Lung (tissue), 12 donors: ENCODE results near the gene FAXDC2. TPM values are rescaled to one million over a fixed set of nuclear protein-coding genes. Genes with fewer than 3 reads are reported as not detected.
A peak's percentile ranks its signal among the peaks of the same experiment; 100 is the strongest.

ENCODE experiments used
- ATAC-seq: fragments of 200-7000 bp; cut with Tn5 transposase; one replicate; pipeline ENCODE4 v1.9.1; 2020; ENCODE audit warnings: moderate number of reproducible peaks; ENCODE audit not compliant: insufficient read depth, low FRiP score
- DNase-seq, 3 donors: peaks; one replicate each; pipeline ENCODE4 v3.0.0-alpha.2; 2013 to 2017
- H3K27ac ChIP-seq, 2 donors: one replicate each; pipeline ENCODE4 v1.5.1; 2013; ENCODE audit warnings: mild to moderate bottlenecking in 2 of 2, moderate library complexity in 2 of 2, control low read depth in 1 of 2, inconsistent platforms in 1 of 2, low read depth in 1 of 2, low read length in 1 of 2
- H3K27me3 ChIP-seq, 3 donors: one replicate each; pipeline ENCODE4 v1.5.1; 2013; ENCODE audit warnings: low read length in 2 of 3; ENCODE audit not compliant: control insufficient read depth in 3 of 3, insufficient read depth in 3 of 3
- H3K36me3 ChIP-seq, 4 donors: one replicate each; pipeline ENCODE4 v1.5.1; 2013; ENCODE audit warnings: low read length in 4 of 4, mild to moderate bottlenecking in 1 of 4, moderate library complexity in 1 of 4; ENCODE audit not compliant: control insufficient read depth in 4 of 4, insufficient read depth in 4 of 4
- H3K4me1 ChIP-seq, 5 donors: one replicate each; pipeline ENCODE4 v1.5.1; 2013; ENCODE audit warnings: low read length in 5 of 5, mild to moderate bottlenecking in 2 of 5, moderate library complexity in 1 of 5; ENCODE audit not compliant: control insufficient read depth in 5 of 5, insufficient read depth in 5 of 5
- H3K4me3 ChIP-seq: one replicate; pipeline ENCODE4 v1.5.1; 2013; ENCODE audit warnings: mild to moderate bottlenecking, control low read depth, moderate library complexity
- H3K9ac ChIP-seq, 2 donors: one replicate each; pipeline ENCODE4 v1.5.1; 2013; ENCODE audit warnings: low read length in 2 of 2, control low read depth in 1 of 2; ENCODE audit not compliant: insufficient read depth in 1 of 2
- H3K9me3 ChIP-seq, 4 donors: one replicate each; pipeline ENCODE4 v1.5.1; 2013; ENCODE audit warnings: low read length in 3 of 4, mild to moderate bottlenecking in 1 of 4, moderate library complexity in 1 of 4; ENCODE audit not compliant: control insufficient read depth in 4 of 4, insufficient read depth in 3 of 4
- WGBS, 2 donors: extraction: QIAGEN DNeasy Blood & Tissue Kit; methylation state at CpG; one replicate each; pipeline ENCODE4 v1.1.7; 2013; 5-methylcytosine and 5-hydroxymethylcytosine counted together
- polyA plus RNA-seq, 2 donors: library from polyadenylated mRNA; stranded (reverse); fragments of 200-250 nt; gene quantifications; one replicate each; pipeline ENCODE4 v1.2.1, GENCODE V29; 2013
- total RNA-seq, 2 donors: library from RNA; depleted of rRNA in 1 of 2; stranded (reverse); fragments of >200 nt in 1 of 2; gene quantifications; one replicate each; pipeline ENCODE4 v1.2.1, GENCODE V29; 2014 to 2021
- TF ChIP-seq, protein P1 (sequence below): IDR thresholded peaks from 2 replicates; pipeline ENCODE4 v1.5.1; 2012; ENCODE audit warnings: mild to moderate bottlenecking; ENCODE audit errors: control extremely low read depth, extremely low read depth
- donor health status: control.
- donor health status: control.
- donor health status: Bipolar disorder and iron deficiency.
- donor health status: healthy.
- donor health status: DM: yes; HTN: yes; CAD: no.

The FAXDC2 gene
- total and polyA plus RNA-seq, 4 donors, result 11.1 to 37.5 (median 17.1) TPM

DNA sequence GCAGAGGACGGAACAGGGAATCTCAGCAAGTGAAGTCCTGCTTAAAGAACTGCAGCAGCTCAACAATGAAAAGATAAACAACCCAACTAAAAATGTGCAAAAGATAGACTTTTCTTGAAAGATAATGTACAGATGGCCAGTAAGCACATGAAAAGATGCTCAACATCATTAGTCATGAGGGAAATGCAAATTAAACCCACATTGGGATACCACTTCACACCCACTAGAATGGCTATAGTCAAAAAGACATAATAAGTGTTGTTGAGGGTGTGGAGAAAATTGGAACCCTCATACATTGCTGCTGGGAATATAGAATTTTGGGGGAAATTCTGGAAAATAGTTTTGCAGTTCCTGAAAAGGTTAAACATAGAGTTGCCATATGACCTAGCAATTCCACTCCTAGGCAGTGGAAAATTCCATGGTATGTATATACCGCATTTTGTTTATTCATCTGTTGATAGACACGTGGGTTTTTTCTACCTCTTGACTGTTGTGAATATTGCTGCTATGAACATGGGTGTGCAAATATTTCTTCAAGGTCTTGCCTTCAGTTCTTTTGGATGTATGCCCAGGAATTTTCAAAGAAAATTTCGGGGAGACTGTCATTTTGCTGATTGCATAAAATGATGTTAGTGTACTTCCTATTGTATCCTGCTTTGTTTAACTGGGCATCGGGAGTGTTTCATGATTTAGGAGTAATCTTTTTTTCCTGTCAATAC, 15.2 kb upstream of the FAXDC2 start:
- no peaks in the 10 kb centered on the region for H3K27me3 ChIP-seq
- DNase-seq (no peak), ATAC-seq (no peak)
- TF ChIP-seq, protein P1, sequence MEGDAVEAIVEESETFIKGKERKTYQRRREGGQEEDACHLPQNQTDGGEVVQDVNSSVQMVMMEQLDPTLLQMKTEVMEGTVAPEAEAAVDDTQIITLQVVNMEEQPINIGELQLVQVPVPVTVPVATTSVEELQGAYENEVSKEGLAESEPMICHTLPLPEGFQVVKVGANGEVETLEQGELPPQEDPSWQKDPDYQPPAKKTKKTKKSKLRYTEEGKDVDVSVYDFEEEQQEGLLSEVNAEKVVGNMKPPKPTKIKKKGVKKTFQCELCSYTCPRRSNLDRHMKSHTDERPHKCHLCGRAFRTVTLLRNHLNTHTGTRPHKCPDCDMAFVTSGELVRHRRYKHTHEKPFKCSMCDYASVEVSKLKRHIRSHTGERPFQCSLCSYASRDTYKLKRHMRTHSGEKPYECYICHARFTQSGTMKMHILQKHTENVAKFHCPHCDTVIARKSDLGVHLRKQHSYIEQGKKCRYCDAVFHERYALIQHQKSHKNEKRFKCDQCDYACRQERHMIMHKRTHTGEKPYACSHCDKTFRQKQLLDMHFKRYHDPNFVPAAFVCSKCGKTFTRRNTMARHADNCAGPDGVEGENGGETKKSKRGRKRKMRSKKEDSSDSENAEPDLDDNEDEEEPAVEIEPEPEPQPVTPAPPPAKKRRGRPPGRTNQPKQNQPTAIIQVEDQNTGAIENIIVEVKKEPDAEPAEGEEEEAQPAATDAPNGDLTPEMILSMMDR, result no peak
- no peak overlapping the region for H3K4me3 ChIP-seq
- H3K27ac ChIP-seq, result peak overlapping the region in 1 of 2 donors; percentile 59
- no peaks in the 10 kb centered on the region for H3K9me3 ChIP-seq
- H3K36me3 ChIP-seq, result peaks cover 17 to 33% (median 29%) of the 10 kb centered on the region in 4 donors
- peaks cover 0 to 8% (median 3%) of the 10 kb centered on the region in 5 donors for H3K4me1 ChIP-seq
- no peak overlapping the region for H3K9ac ChIP-seq
- 47 to 56% methylated on average over 5 of the region's 5 CpGs for WGBS, 2 donors

DNA sequence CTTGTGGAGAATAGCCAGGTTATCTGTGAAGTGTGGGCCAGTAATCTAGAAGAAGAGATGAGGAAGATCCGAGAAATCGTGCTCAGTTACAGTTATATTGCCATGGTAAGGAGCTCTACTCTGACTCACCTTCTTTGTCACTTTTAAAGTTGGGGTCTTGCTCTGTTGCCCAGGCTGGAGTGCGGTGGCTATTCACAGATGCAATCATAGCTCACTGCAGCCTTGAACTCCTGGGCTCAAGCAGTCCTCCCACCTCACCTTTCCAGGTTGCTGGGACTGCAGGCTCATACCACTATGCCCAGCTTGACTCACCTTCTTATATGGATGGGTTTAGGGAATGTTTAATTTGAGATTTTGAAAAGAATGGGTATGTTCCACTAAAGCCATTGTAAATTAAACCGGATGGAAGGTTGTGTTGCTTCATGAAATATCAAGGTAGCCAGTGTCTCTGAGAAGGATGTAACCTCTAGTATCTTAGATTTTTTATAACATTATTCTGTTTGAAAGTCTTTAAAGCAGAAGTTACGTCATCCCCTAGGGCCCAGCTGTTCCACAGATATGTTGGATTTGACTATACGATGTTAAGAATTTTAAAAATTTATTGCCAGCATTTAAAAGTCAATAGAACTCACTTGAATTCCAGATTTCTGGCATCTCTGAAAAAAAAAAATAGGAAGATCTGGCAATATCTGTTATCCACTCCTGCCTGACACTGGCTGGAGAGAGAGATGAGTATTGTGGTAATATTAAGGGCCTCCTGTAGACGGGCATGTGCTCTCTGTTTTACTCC, 13.1 kb upstream of the FAXDC2 start:
- no peak overlapping the region for H3K4me3 ChIP-seq
- WGBS, 2 donors, result 79 to 87% methylated on average over 7 of the region's 7 CpGs
- no peak overlapping the region for H3K27ac ChIP-seq
- TF ChIP-seq, protein P1, result no peak
- H3K36me3 ChIP-seq, result peaks cover 10 to 27% (median 26%) of the 10 kb centered on the region in 4 donors
- DNase-seq (no peak), ATAC-seq (no peak)
- H3K9me3 ChIP-seq, result no peaks in the 10 kb centered on the region
- H3K9ac ChIP-seq, result no peak overlapping the region
- H3K4me1 ChIP-seq, result peaks cover 0 to 24% (median 11%) of the 10 kb centered on the region in 5 donors
- no peaks in the 10 kb centered on the region for H3K27me3 ChIP-seq

DNA sequence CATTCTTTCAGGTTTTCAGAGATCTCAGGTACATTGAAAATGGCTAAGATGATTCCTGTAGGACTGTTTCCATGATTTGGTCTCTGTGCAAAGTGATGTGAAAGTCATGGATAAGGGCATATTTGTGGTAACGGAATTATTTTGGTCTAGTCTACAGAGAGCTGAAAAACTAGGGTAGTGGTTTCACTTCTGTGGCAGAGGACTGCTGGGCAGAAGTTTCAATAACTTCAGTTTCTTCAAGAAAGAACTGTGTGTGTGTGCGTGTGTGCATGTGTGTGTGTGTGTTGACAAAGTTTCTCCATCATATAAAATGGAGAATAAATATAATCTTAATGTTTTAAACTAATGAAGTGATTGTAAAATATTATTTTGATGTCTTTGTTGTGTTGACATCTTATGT, 12.4 kb upstream of the FAXDC2 start:
- H3K36me3 ChIP-seq, result peaks cover 10 to 27% (median 25%) of the 10 kb centered on the region in 4 donors
- H3K27me3 ChIP-seq, result no peaks in the 10 kb centered on the region
- H3K4me1 ChIP-seq, result peaks cover 0 to 24% (median 11%) of the 10 kb centered on the region in 5 donors
- no peak overlapping the region for H3K27ac ChIP-seq
- DNase-seq (no peak), ATAC-seq (no peak)
- 58 to 66% methylated on average over 2 of the region's 2 CpGs for WGBS, 2 donors
- no peak overlapping the region for H3K9ac ChIP-seq
- TF ChIP-seq, protein P1, result no peak
- H3K4me3 ChIP-seq, result no peak overlapping the region
- H3K9me3 ChIP-seq, result no peaks in the 10 kb centered on the region
